Smooth muscle cell (in vitro differentiated cells): Measurements from ENCODE around the gene PPM1J. TPM values are rescaled to one million over a fixed set of nuclear protein-coding genes. Genes with fewer than 3 reads are reported as not detected.
A peak's percentile ranks its signal among the peaks of the same experiment; 100 is the strongest.

Experiments
- DNase-seq: peaks from one replicate; lab custom pipeline; 2025; ENCODE audit not compliant: unreplicated experiment; lab: John Stamatoyannopoulos, UW
- H2AFZ ChIP-seq: fragments of 200-600 bp; sonication (generic); 2 replicates; pipeline ENCODE4 v1.6.0; 2016; ENCODE audit warnings: antibody characterized with exemption, low read depth, mild to moderate bottlenecking
- H3F3A ChIP-seq: fragments of 200-600 bp; sonication (generic); 2 replicates; pipeline ENCODE4 v1.6.0; 2017; ENCODE audit warnings: antibody characterized with exemption, low read depth
- H3K27ac ChIP-seq: fragments of 200-600 bp; sonication (generic); 2 replicates; pipeline ENCODE4 v1.5.1; 2016; ENCODE audit warnings: low read depth, mild to moderate bottlenecking
- H3K27me3 ChIP-seq: fragments of 200-600 bp; sonication (generic); 2 replicates; pipeline ENCODE4 v1.6.1; 2016; ENCODE audit warnings: low read depth, mild to moderate bottlenecking
- H3K36me3 ChIP-seq: fragments of 200-600 bp; sonication (generic); 2 replicates; pipeline ENCODE4 v1.5.1; 2016; ENCODE audit warnings: low read depth
- H3K4me1 ChIP-seq: fragments of 200-600 bp; sonication (generic); 2 replicates; pipeline ENCODE4 v1.5.1; 2016; ENCODE audit warnings: low read depth
- H3K4me2 ChIP-seq: fragments of 200-600 bp; sonication (generic); 2 replicates; pipeline ENCODE4 v1.6.0; 2016; ENCODE audit warnings: mild to moderate bottlenecking
- H3K4me3 ChIP-seq: fragments of 200-600 bp; sonication (generic); 2 replicates; pipeline ENCODE4 v1.5.1; 2016; ENCODE audit warnings: mild to moderate bottlenecking
- H3K79me2 ChIP-seq: fragments of 200-600 bp; sonication (generic); 2 replicates; pipeline ENCODE4 v1.6.0; 2016; ENCODE audit warnings: low read depth, mild to moderate bottlenecking
- H3K9ac ChIP-seq: fragments of 200-600 bp; sonication (generic); 2 replicates; pipeline ENCODE4 v1.6.0; 2016; ENCODE audit warnings: low read depth
- H3K9me3 ChIP-seq: fragments of 200-600 bp; sonication (generic); replicated peaks from 2 replicates; pipeline ENCODE4 v1.5.1; 2016; ENCODE audit warnings: low read depth
- H4K20me1 ChIP-seq: fragments of 200-600 bp; sonication (generic); 2 replicates; pipeline ENCODE4 v1.6.0; 2016; ENCODE audit warnings: low read depth
- CTCF ChIP-seq: fragments of 200-600 bp; sonication (generic); IDR thresholded peaks from 2 replicates; pipeline ENCODE4 v1.5.1; 2017; ENCODE audit warnings: borderline replicate concordance, mild to moderate bottlenecking, antibody characterized with exemption; ENCODE audit not compliant: insufficient read depth, poor library complexity, severe bottlenecking
- WGBS: methylation state at CpG from one replicate; pipeline ENCODE4 v1.1.7; 2016; ENCODE audit warnings: low lambda C conversion rate; 5-methylcytosine and 5-hydroxymethylcytosine counted together
- polyA plus RNA-seq: library from polyadenylated mRNA; unstranded; fragments of >200 nt; fragmentation: Nextera tagmentation; extraction: Ambion mirVana; gene quantifications from 2 replicates; pipeline ENCODE4 v1.2.1, GENCODE V29; 2016
- total RNA-seq: library from RNA; depleted of rRNA; stranded (reverse); fragments of >200 nt; gene quantifications from 2 replicates; pipeline ENCODE4 v1.2.3, GENCODE V29; 2014

The PPM1J gene
- total and polyA plus RNA-seq, 2 experiments from 2014 or later: 1.2 to 5.2 TPM

DNA sequence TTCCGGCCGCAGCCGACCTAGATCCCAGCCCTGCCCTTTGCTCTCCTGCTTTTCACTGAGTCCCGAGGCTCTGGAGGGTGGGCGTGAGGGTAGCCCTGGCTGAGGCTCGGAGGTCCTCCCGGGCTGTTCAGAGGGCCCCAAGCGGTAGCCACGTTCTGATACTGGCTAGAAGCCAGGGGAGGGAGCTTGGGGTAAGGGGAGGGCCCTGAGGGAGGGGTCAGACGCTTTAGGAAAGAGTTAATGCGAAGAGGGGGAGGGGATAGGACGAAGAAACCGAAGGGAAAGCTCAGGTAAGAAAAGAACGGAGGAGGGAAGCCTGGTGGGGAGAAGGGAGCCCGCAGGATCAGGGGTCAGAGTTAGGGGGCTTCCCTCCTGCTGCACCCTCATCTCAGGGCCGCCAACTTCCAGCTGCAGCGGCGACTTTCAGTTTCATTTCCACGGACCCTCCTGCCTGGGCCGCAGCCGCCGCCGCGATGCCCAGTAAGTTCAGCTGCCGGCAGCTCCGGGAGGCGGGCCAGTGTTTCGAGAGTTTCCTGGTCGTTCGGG lies 40.6 kb downstream of the PPM1J start, which contains the start of gene MOV10:
Gene MOV10, plus strand, starts transcription at position 220 of the 546 bp plus-strand sequence. Its CDS starts 254 bp downstream, at position 474.
- Histone ChIP-seq H3K27me3 (no peaks in the 10 kb centered on the region), H3K27ac (peak within 1 kb of the TSS; percentile 70), H3K4me1 (peaks cover 3% of the 10 kb centered on the region), H3F3A (peaks cover 22% of the 10 kb centered on the region), H2AFZ (peak within 1 kb of the TSS; percentile 54), H4K20me1 (peaks cover 6% of the 10 kb centered on the region), H3K9ac (peak within 1 kb of the TSS; percentile 83), H3K79me2 (peaks cover 38% of the 10 kb centered on the region), H3K36me3 (peaks cover 9% of the 10 kb centered on the region), H3K9me3 (no peaks in the 10 kb centered on the region), H3K4me3 (peak within 1 kb of the TSS; percentile 95), H3K4me2 (peak within 1 kb of the TSS; percentile 96)
- peak; percentile 63 for DNase-seq
- TF ChIP-seq CTCF: no peak
- WGBS: under 1% methylated on average over 29 of the region's 30 CpGs

- H3K4me3 ChIP-seq: peak overlapping the region; percentile 95
- no peaks in the 10 kb centered on the region for H3K27me3 ChIP-seq
- DNase-seq: no peak
- H3K4me1 ChIP-seq: peaks cover 3% of the 10 kb centered on the region
- peak overlapping the region; percentile 96 for H3K4me2 ChIP-seq
- WGBS: 14% methylated on average over 17 of the region's 18 CpGs
- H2AFZ ChIP-seq: no peak overlapping the region
- H3K27ac ChIP-seq: peak overlapping the region; percentile 70
- H4K20me1 ChIP-seq: peaks cover 6% of the 10 kb centered on the region
- H3K79me2 ChIP-seq: peaks cover 31% of the 10 kb centered on the region
- no peaks in the 10 kb centered on the region for H3K9me3 ChIP-seq
- peak; percentile 46 for TF ChIP-seq CTCF
- peak overlapping the region; percentile 83 for H3K9ac ChIP-seq
- peaks cover 25% of the 10 kb centered on the region for H3F3A ChIP-seq
- peaks cover 16% of the 10 kb centered on the region for H3K36me3 ChIP-seq
Measured at GRCh38 chr1:112673592-112674439, 41.3 kb downstream of the PPM1J start.

DNA sequence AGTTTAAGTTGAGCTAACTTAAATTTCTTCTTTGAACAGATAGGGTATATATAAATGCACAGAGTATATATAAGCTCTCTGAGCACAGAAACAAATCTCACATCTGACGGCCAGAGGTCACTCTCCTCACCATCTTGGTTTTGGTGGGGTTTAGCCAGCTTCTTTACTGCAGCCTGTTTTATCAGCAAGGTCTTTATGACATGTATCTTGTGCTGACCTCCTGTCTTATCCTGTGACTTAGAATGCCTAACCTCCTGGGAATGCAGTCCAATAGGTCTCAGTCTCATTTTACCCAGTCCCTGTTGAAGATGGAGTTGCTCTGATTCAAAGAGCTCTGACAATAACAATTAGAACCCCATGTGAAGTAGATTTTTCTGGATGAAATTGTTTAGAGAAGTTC lies 42.3 kb downstream of the PPM1J start:
- H3F3A ChIP-seq: peaks cover 33% of the 10 kb centered on the region
- H3K9me3 ChIP-seq: no peaks in the 10 kb centered on the region
- peaks cover 27% of the 10 kb centered on the region for H3K79me2 ChIP-seq
- H2AFZ ChIP-seq: no peak overlapping the region
- H3K4me1 ChIP-seq: peaks cover 3% of the 10 kb centered on the region
- no peak for DNase-seq
- H3K4me2 ChIP-seq: no peak overlapping the region
- no peak overlapping the region for H3K9ac ChIP-seq
- H3K36me3 ChIP-seq: peaks cover 24% of the 10 kb centered on the region
- H3K27me3 ChIP-seq: no peaks in the 10 kb centered on the region
- TF ChIP-seq CTCF: no peak
- H3K27ac ChIP-seq: no peak overlapping the region
- WGBS: 66% methylated on average over 1 of the region's 1 CpG
- peaks cover 4% of the 10 kb centered on the region for H4K20me1 ChIP-seq
- H3K4me3 ChIP-seq: no peak overlapping the region
